Fibroblast of villous mesenchyme (primary cell): ENCODE measurements around the gene USP15. TPM values are rescaled to one million over a fixed set of nuclear protein-coding genes. Genes with fewer than 3 reads are reported as not detected.

Source experiments
- DNase-seq: peaks from one replicate; pipeline ENCODE4 v3.0.0-alpha.2; 2010; ENCODE audit warnings: low read depth
- H3K4me3 ChIP-seq: 2 replicates; pipeline ENCODE4 v1.5.1; 2011; ENCODE audit warnings: low read depth, mild to moderate bottlenecking, low read length
- CTCF ChIP-seq: IDR thresholded peaks from 2 replicates; pipeline ENCODE4 v1.5.1; 2012; ENCODE audit warnings: low read depth, mild to moderate bottlenecking, low read length; ENCODE audit not compliant: insufficient read depth
- total RNA-seq: library from RNA; depleted of rRNA; stranded (reverse); fragments of >200 nt; gene quantifications from 2 replicates; pipeline ENCODE4 v1.2.3, GENCODE V29; 2012

USP15 gene
- total RNA-seq, 1 donor: 66.1 TPM

GRCh38 chr12:62313727-62314380 lies 53.6 kb downstream of the USP15 start:
- no peak for DNase-seq
- no peak overlapping the region for H3K4me3 ChIP-seq
- TF ChIP-seq CTCF: no peak

- no peak for DNase-seq
- no peak for TF ChIP-seq CTCF
- no peak overlapping the region for H3K4me3 ChIP-seq
These were observed 56.8 kb downstream of the USP15 start for GRCh38 chr12:62317017-62317416.

DNA sequence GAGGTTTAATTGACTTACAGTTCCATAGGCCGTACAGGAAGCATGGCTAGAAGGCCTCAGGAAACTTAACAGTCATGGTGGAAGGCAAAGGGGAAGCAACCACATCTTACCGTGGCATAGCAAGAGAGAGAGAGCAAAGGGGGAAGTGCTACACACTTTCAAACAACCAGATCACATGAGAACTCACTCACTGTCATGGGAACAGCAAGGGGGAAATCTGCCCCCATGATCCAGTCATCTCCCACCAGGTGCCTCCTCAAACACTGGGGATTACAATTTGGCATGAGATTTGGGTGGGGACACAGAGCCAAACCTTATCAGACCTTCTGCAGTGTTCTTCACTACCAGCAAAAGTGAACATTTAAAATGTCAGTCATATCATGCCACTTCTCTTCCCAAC lies 58.9 kb downstream of the USP15 start:
- TF ChIP-seq CTCF: no peak
- no peak for DNase-seq
- no peak overlapping the region for H3K4me3 ChIP-seq

- H3K4me3 ChIP-seq: no peak overlapping the region
- DNase-seq: no peak
- no peak for TF ChIP-seq CTCF
These were observed 59.9 kb downstream of the USP15 start for GRCh38 chr12:62320054-62320453.

DNA sequence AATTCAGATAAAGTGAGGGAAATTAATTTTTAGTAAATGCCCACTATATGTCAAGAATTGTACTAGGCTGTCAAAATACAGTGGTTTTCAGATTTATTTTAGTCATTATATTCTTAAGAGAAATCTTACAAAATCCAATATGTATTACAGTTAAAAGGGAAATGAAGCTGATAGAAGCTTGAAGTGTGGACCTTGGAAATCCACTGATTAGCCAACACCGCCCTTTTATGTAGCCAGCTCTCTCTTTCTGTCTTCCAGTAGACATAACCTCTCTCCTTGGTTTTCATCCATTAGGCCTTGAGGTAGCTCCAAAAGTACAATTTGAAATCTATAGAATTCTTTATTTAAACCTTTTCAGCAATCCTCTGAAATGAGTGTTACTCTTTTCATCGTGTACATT lies 63.2 kb downstream of the USP15 start:
- no peak overlapping the region for H3K4me3 ChIP-seq
- no peak for TF ChIP-seq CTCF
- no peak for DNase-seq

DNA sequence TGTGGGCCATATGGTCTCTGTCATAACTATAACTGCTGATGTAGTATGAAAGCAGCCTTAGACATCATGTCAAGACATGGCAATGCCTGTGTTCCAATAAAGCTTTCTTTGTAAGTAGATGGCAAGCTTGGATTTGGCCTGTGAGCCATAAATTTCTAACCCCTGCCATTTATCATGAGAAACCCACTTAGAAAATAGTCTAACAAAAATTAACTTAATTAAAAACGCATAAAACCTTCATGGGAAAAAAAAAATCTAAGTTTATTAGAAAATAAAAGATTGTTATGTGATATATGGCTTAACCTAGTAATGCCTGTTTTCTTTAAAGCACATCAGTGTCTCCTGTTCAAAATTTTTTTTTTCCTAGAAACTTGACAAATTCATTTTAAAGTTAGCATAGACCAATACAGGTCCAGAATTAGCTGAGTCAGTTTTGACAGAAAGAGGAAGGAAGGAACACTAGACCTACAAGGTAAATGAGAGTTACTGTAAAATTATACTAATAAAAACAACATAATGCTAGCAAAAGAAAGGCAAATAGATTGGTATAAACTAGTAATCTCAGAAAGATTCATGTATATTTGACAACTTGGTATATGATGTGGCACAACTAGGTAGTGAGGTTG lies 68.2 kb downstream of the USP15 start:
- DNase-seq: peak; percentile 1
- no peak overlapping the region for H3K4me3 ChIP-seq
- TF ChIP-seq CTCF: no peak

DNA sequence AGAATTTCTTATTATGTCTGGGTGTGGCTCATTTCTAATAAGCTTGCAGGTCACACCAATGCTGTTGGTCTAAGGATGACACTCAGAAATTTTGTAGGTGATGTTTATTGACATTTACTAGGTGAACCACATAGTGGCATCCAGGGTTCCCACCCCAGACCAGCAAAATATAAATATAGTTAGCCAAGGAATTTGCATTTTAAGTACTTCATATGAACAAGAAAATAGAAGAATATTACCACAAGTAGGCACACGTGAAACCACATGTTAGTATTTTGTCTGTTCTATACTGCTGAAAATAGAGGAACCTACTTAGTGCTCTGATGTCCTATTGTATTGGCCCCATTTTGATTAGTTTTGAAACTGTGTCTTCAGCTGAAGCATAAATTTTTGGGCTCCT lies 71.1 kb downstream of the USP15 start:
- TF ChIP-seq CTCF: no peak
- DNase-seq: no peak
- no peak overlapping the region for H3K4me3 ChIP-seq
